22Rv1 (cell line): ENCODE results near the gene SLC30A1.

Source experiments
- CTCF ChIP-seq: fragments of 450-650 bp; IDR thresholded peaks from 2 replicates; pipeline ENCODE4 v1.5.1; 2017; ENCODE audit warnings: mild to moderate bottlenecking
- ZFX ChIP-seq: fragments of 450-650 bp; IDR thresholded peaks from 2 replicates; pipeline ENCODE4 v1.6.1; 2017; ENCODE audit warnings: antibody characterized with exemption, borderline replicate concordance

- TF ChIP-seq CTCF (no peak), ZFX (no peak)
These were observed 29.8 kb downstream of the SLC30A1 start for GRCh38 chr1:211549092-211549711.
